ENCODE measurements around the gene CDK14. TPM values are rescaled to one million over a fixed set of nuclear protein-coding genes. Genes with fewer than 3 reads are reported as not detected.

Gene CDK14
- total and polyA plus RNA-seq, 2 donors: 8.8 to 78.5 TPM

- no peaks in the 10 kb centered on the region for H3K4me1 ChIP-seq (ENCODE audit: insufficient read depth)
- 94% methylated on average over 1 of the region's 1 CpG for WGBS
- H3K36me3 ChIP-seq (ENCODE audit: insufficient read depth): no peaks in the 10 kb centered on the region
- no peak overlapping the region for H3K4me3 ChIP-seq (ENCODE audit: low read depth, low read length)
- H3K27ac ChIP-seq (ENCODE audit: low read depth): no peak overlapping the region
- no peak for DNase-seq (ENCODE audit: extremely low spot score)
These were observed 11.7 kb upstream of the CDK14 start for GRCh38 chr7:90584378-90584777.

DNA sequence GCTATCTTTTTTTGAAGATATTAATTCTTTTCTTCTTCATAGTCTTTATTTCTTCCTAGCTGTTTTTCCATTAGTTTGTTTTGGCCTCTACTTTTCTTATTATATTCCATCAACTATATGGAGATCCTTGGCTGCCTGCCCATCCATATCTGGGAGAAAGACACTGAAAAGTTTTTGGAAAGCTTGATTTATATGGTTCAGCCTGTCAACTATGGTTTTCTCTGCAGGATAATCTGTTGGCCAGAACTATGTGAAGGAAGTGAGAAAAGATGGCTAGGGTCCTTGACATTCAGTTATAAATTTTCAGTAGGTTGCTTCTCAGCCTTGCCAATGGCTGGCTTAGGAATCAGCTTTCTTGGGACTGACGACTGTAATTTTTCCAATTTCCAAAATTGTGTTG is 10.0 kb upstream of the CDK14 start:
- WGBS: 45% methylated on average over 1 of the region's 1 CpG
- Histone ChIP-seq H3K27ac (ENCODE audit: low read depth) (no peak overlapping the region), H3K4me3 (ENCODE audit: low read depth, low read length) (no peak overlapping the region), H3K36me3 (ENCODE audit: insufficient read depth) (no peaks in the 10 kb centered on the region), H3K4me1 (ENCODE audit: insufficient read depth) (no peaks in the 10 kb centered on the region)
- DNase-seq (ENCODE audit: extremely low spot score): no peak

- Histone ChIP-seq H3K27ac (ENCODE audit: low read depth) (no peak overlapping the region), H3K4me1 (ENCODE audit: insufficient read depth) (no peaks in the 10 kb centered on the region), H3K4me3 (ENCODE audit: low read depth, low read length) (no peak overlapping the region), H3K36me3 (ENCODE audit: insufficient read depth) (no peaks in the 10 kb centered on the region)
- DNase-seq (ENCODE audit: extremely low spot score): no peak
- WGBS: 87% methylated on average over 2 of the region's 2 CpGs
These were observed 8.4 kb upstream of the CDK14 start for GRCh38 chr7:90587766-90588165.

- H3K27ac ChIP-seq (ENCODE audit: low read depth): no peak overlapping the region
- H3K4me3 ChIP-seq (ENCODE audit: low read depth, low read length): no peak overlapping the region
- H3K4me1 ChIP-seq (ENCODE audit: insufficient read depth): no peaks in the 10 kb centered on the region
- DNase-seq (ENCODE audit: extremely low spot score): no peak
- H3K36me3 ChIP-seq (ENCODE audit: insufficient read depth): no peaks in the 10 kb centered on the region
These were observed 4.1 kb upstream of the CDK14 start for GRCh38 chr7:90592033-90592432.

- Histone ChIP-seq H3K36me3 (ENCODE audit: insufficient read depth) (no peaks in the 10 kb centered on the region), H3K4me3 (ENCODE audit: low read depth, low read length) (no peak overlapping the region), H3K4me1 (ENCODE audit: insufficient read depth) (no peaks in the 10 kb centered on the region), H3K27ac (ENCODE audit: low read depth) (no peak overlapping the region)
- no peak for DNase-seq (ENCODE audit: extremely low spot score)
These were observed 2.9 kb upstream of the CDK14 start for GRCh38 chr7:90593205-90593604.

GRCh38 chr7:90594751-90595317 is 1.3 kb upstream of the CDK14 start:
- WGBS: 45% methylated on average over 11 of the region's 11 CpGs
- no peaks in the 10 kb centered on the region for H3K36me3 ChIP-seq (ENCODE audit: insufficient read depth)
- DNase-seq (ENCODE audit: extremely low spot score): no peak
- H3K27ac ChIP-seq (ENCODE audit: low read depth): no peak overlapping the region
- H3K4me3 ChIP-seq (ENCODE audit: low read depth, low read length): no peak overlapping the region
- no peaks in the 10 kb centered on the region for H3K4me1 ChIP-seq (ENCODE audit: insufficient read depth)

DNA sequence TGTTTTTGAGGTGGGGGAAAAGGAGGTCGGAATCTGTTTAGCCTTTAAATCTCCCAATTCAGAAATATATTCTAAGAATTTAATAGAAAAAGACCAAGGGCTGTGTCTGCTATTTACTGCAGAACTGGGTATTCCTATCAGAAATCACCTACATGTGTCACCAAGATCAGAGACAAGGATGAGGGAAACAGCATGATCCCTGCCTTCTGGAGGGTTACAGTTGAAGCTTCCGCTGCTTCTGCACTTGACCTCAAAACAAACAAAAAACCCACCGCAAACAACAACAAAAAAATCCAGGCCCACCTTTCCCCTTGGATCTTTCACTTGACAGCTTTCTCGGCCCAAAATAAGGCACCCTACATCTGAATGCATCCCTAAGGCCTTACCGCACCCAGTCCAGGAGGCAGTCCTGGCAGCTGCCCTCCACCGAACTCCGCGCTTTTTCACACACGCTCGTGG is 750 bp upstream of the CDK14 start:
- no peak for DNase-seq (ENCODE audit: extremely low spot score)
- H3K4me1 ChIP-seq (ENCODE audit: insufficient read depth): no peaks in the 10 kb centered on the region

DNA sequence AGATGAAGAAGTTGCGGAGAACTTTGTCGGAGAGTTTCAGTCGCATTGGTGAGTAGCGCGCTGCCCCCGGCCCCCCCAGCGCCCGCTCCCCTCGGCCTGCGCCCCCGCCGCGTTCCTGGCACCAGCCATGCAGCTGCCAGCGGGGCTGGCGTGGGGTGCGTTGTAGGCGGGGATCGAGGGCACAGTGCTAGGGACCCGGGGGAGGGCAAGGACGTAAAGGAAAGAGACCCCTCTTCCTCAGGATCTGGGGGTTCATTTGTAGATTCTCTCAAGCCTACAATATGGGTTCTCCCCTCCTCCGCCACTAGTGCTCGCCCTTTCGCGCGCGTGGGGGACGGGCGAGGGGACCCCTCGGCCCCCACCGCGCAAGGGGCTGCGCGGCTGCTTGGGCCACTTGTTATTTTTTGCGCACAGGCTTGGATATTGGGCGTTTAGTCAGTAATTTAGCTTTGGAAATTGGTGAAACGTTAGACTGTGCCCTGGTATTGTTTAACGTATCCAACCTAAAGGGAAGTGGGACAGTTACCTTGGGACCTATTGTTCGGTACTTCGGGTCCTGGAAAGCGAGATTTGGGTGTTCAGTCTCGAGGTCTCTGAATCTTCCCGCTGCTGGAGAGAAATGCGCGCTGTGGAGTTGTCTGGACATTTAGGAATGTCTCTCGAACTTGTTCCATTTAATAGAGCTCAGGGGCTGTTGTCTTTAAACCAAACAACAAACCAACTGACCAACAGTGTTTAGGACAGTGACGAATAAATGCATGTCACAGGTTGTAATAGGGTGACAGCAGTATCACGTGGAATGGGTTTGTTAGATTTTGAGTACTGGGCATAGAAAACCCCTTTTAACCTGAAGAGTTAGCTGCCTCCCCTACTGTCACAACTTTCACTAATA is 796 bp downstream of the CDK14 start:
- no peak for DNase-seq (ENCODE audit: extremely low spot score)
- under 1% methylated on average over 47 of the region's 47 CpGs for WGBS
- Histone ChIP-seq H3K36me3 (ENCODE audit: insufficient read depth) (no peaks in the 10 kb centered on the region), H3K4me3 (ENCODE audit: low read depth, low read length) (peak overlapping the region; percentile 81), H3K27ac (ENCODE audit: low read depth) (no peak overlapping the region), H3K4me1 (ENCODE audit: insufficient read depth) (no peaks in the 10 kb centered on the region)

More for the DNA sequence above, 750 bp upstream of the CDK14 start:
- WGBS: 22% methylated on average over 10 of the region's 10 CpGs
- H3K4me3 ChIP-seq (ENCODE audit: low read depth, low read length): peak overlapping the region; percentile 81
- no peaks in the 10 kb centered on the region for H3K36me3 ChIP-seq (ENCODE audit: insufficient read depth)
- H3K27ac ChIP-seq (ENCODE audit: low read depth): peak overlapping the region; percentile 66

DNA sequence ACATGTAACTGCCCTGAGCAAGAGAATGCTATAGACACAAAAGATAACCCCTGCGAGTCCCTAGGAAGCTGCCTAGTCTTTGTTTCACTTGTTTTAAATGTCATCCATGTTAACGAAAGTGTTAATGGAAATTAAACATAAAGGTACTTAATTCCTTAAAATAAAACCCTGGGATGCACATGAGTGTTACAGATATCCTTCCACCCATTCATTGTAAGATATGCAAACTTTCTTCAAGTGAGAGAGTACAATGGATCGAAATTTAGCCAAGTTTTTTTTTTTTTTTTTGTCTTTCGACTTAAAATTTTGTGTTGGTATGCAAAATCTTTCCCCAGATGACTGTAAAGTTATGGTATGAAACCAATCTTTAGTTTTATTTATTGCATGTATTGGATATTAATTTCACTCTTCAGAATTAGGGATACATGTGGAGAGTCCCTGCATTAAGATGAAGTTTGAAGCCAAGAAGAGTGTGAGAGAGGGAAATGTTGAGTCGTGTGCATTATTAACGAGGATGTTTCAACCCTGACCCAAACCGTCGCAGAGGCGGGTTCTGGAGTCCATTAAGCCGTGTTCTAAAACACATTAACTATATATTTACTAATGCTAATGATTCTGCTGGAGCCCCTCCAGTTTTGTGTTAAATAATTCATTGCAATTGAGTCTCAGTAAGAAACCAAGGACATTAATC is 1.6 kb downstream of the CDK14 start:
- no peaks in the 10 kb centered on the region for H3K36me3 ChIP-seq (ENCODE audit: insufficient read depth)
- no peaks in the 10 kb centered on the region for H3K4me1 ChIP-seq (ENCODE audit: insufficient read depth)
- DNase-seq (ENCODE audit: extremely low spot score): no peak
- no peak overlapping the region for H3K27ac ChIP-seq (ENCODE audit: low read depth)
- peak overlapping the region; percentile 81 for H3K4me3 ChIP-seq (ENCODE audit: low read depth, low read length)
- 36% methylated on average over 10 of the region's 10 CpGs for WGBS

DNA sequence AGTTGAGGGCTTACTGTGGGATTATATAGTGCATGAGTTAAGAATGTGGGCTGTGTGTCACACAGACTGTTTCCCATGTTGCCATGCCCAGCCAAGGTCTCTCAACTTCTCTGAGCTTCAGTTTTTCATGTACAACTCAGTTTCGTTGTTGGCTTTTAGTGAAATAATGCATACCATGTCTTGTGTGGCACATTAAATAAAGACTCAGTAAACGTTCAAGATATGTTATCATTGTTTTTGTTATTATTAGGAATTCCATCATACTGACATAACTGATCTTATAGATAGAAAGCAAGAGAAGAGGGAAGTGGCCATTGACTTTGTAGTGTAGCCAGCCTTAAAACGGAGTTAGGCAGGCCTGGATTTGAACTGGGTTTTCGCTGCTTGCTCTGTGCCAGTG is 2.9 kb downstream of the CDK14 start:
- DNase-seq (ENCODE audit: extremely low spot score): no peak
- Histone ChIP-seq H3K4me3 (ENCODE audit: low read depth, low read length) (no peak overlapping the region), H3K36me3 (ENCODE audit: insufficient read depth) (no peaks in the 10 kb centered on the region), H3K27ac (ENCODE audit: low read depth) (no peak overlapping the region), H3K4me1 (ENCODE audit: insufficient read depth) (no peaks in the 10 kb centered on the region)
- 66% methylated on average over 4 of the region's 4 CpGs for WGBS

DNA sequence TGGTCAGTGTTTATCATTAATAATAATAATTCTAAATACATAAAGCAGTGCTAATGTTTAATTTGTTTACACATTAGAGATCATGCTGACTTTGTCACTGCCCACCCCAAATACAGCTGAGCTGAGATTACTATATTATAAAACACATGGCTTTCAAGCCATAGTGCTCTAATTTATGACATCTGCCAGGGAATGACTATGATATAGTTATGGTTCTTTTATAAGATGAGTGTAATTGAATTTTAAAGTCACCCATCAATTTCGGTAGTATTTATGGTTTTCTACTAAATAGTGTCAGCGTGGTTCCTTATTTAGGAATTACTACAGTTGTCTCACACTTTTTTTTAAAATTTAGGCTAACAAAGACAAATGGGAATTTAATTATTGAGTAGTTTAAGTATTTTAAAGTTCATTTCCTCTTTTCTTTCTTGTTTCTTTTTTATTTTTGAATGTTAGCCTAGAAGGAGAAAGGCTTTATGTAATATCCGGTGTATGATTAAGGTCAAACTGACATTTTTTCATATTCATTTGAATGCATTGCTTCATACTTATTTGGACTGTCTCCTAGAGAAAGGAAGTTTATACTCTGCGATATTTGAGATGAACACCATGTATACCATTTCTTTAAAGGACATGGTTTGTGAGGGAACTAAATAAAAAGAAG is 3.9 kb downstream of the CDK14 start:
- H3K27ac ChIP-seq (ENCODE audit: low read depth): no peak overlapping the region
- DNase-seq (ENCODE audit: extremely low spot score): no peak
- H3K4me1 ChIP-seq (ENCODE audit: insufficient read depth): no peaks in the 10 kb centered on the region
- no peaks in the 10 kb centered on the region for H3K36me3 ChIP-seq (ENCODE audit: insufficient read depth)
- H3K4me3 ChIP-seq (ENCODE audit: low read depth, low read length): no peak overlapping the region
- 70% methylated on average over 4 of the region's 4 CpGs for WGBS

DNA sequence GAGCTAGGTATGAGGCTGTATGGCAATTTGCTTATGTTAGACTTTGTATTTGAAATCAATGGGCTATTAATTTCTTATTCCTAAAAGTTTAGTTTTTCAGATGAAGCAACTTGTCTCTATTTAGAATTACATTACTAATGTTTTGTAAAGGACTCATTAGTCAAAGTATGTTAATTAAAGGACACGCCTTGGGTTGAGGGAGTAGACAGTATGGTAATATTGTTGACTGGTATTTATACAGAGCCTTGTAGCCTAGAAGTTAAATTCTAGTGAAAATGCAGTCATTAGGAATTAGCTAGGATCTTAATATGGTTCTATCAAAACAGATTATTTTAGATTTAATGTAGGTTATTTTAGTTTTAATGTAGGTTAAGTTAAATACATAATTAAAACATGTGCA is 6.2 kb downstream of the CDK14 start:
- no peak overlapping the region for H3K27ac ChIP-seq (ENCODE audit: low read depth)
- H3K4me1 ChIP-seq (ENCODE audit: insufficient read depth): no peaks in the 10 kb centered on the region
- DNase-seq (ENCODE audit: extremely low spot score): no peak
- WGBS: 96% methylated on average over 1 of the region's 1 CpG
- H3K4me3 ChIP-seq (ENCODE audit: low read depth, low read length): no peak overlapping the region
- no peaks in the 10 kb centered on the region for H3K36me3 ChIP-seq (ENCODE audit: insufficient read depth)

DNA sequence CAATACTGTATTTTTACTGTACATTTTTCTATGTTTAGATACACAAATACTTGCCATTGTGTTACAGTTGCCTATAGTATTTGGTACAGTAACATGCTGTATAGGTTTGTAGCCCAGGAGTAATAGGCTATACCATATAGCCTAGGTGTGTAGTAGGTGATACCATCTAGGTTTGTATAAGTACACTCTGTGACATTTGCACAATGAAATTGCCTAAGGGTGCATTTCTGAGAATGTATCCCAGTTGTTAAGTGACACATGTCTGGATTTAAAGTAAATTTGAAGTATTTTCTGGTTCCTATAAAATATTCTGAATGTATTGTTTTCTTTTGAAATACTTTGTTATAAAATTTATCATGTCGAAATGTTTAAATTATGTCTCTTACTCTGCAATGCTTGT is 7.2 kb downstream of the CDK14 start:
- DNase-seq (ENCODE audit: extremely low spot score): no peak
- WGBS: 86% methylated on average over 1 of the region's 1 CpG
- Histone ChIP-seq H3K36me3 (ENCODE audit: insufficient read depth) (no peaks in the 10 kb centered on the region), H3K4me3 (ENCODE audit: low read depth, low read length) (no peak overlapping the region), H3K4me1 (ENCODE audit: insufficient read depth) (no peaks in the 10 kb centered on the region), H3K27ac (ENCODE audit: low read depth) (no peak overlapping the region)
